Trophoblast cell (in vitro differentiated cells and primary cell): ENCODE data around the gene SLC37A1.

Experiments
- DNase-seq, 2 donors: peaks; one replicate each; pipeline ENCODE4 v3.0.0-alpha.2; 2016
- H2AFZ ChIP-seq: 2 replicates; pipeline ENCODE4 v1.6.1; 2013; ENCODE audit warnings: low read length, moderate library complexity, mild to moderate bottlenecking; ENCODE audit not compliant: insufficient read depth, poor library complexity
- H2AK5ac ChIP-seq: 2 replicates; pipeline ENCODE4 v1.6.1; 2013; ENCODE audit warnings: mild to moderate bottlenecking, low read length
- H2BK120ac ChIP-seq: 2 replicates; pipeline ENCODE4 v1.6.1; 2013; ENCODE audit warnings: low read length, mild to moderate bottlenecking, moderate library complexity; ENCODE audit not compliant: insufficient read depth, poor library complexity
- H2BK12ac ChIP-seq: 2 replicates; pipeline ENCODE4 v1.6.1; 2013; ENCODE audit warnings: mild to moderate bottlenecking, low read length, moderate library complexity
- H2BK5ac ChIP-seq: 2 replicates; pipeline ENCODE4 v1.6.1; 2013; ENCODE audit warnings: low read length, low read depth, moderate library complexity, mild to moderate bottlenecking; ENCODE audit not compliant: poor library complexity
- H3K14ac ChIP-seq: 2 replicates; pipeline ENCODE4 v1.6.1; 2013; ENCODE audit warnings: mild to moderate bottlenecking, low read length
- H3K18ac ChIP-seq: 2 replicates; pipeline ENCODE4 v1.6.1; 2013; ENCODE audit warnings: mild to moderate bottlenecking, low read length
- H3K23ac ChIP-seq: 2 replicates; pipeline ENCODE4 v1.6.1; 2013; ENCODE audit warnings: low read length
- H3K27ac ChIP-seq: 2 replicates; pipeline ENCODE4 v1.5.1; 2013; ENCODE audit warnings: low read depth, mild to moderate bottlenecking, inconsistent platforms, low read length, moderate library complexity
- H3K27me3 ChIP-seq: 2 replicates; pipeline ENCODE4 v1.6.1; 2013; ENCODE audit warnings: inconsistent platforms, mild to moderate bottlenecking, low read length, moderate library complexity; ENCODE audit not compliant: insufficient read depth
- H3K36me3 ChIP-seq, 2 experiments: 1 replicate in 1 of 2; 2 replicates in 1 of 2; pipeline ENCODE4 v1.6.1; 2013; ENCODE audit warnings: low read length in 2 of 2, mild to moderate bottlenecking in 2 of 2, moderate library complexity in 1 of 2; ENCODE audit not compliant: insufficient read depth in 2 of 2, control insufficient read depth in 1 of 2
- H3K4ac ChIP-seq: 2 replicates; pipeline ENCODE4 v1.6.1; 2013; ENCODE audit warnings: low read depth, mild to moderate bottlenecking, low read length, moderate library complexity
- H3K4me1 ChIP-seq, 2 experiments: 1 replicate in 1 of 2; 2 replicates in 1 of 2; pipeline ENCODE4 v1.6.1; 2013; ENCODE audit warnings: low read length in 2 of 2, mild to moderate bottlenecking in 2 of 2, moderate library complexity in 1 of 2; ENCODE audit not compliant: insufficient read depth in 2 of 2, control insufficient read depth in 1 of 2
- H3K4me2 ChIP-seq: 2 replicates; pipeline ENCODE4 v1.6.1; 2013; ENCODE audit warnings: inconsistent platforms, mild to moderate bottlenecking, low read length, moderate library complexity
- H3K4me3 ChIP-seq: 2 replicates; pipeline ENCODE4 v1.5.1; 2013; ENCODE audit warnings: mild to moderate bottlenecking, low read depth, low read length, inconsistent platforms
- H3K79me1 ChIP-seq: one replicate; pipeline ENCODE4 v1.6.1; 2013; ENCODE audit warnings: low read length
- H3K79me2 ChIP-seq: 2 replicates; pipeline ENCODE4 v1.6.1; 2013; ENCODE audit warnings: low read length, mild to moderate bottlenecking; ENCODE audit not compliant: control insufficient read depth, insufficient read depth, poor library complexity
- H3K9ac ChIP-seq: 2 replicates; pipeline ENCODE4 v1.6.1; 2013; ENCODE audit warnings: mild to moderate bottlenecking, low read length
- H3K9me3 ChIP-seq: 2 replicates; pipeline ENCODE4 v1.6.1; 2013; ENCODE audit warnings: low read depth, mild to moderate bottlenecking, control low read depth, inconsistent platforms, low read length; ENCODE audit not compliant: insufficient read depth
- H4K12ac ChIP-seq: 2 replicates; pipeline ENCODE4 v1.6.1; 2013; ENCODE audit warnings: low read depth, mild to moderate bottlenecking, low read length, moderate library complexity
- H4K8ac ChIP-seq: 2 replicates; pipeline ENCODE4 v1.6.1; 2013; ENCODE audit warnings: low read depth, mild to moderate bottlenecking, low read length, moderate library complexity
- H4K91ac ChIP-seq: one replicate; pipeline ENCODE4 v1.6.1; 2013; ENCODE audit warnings: low read depth, mild to moderate bottlenecking, low read length, moderate library complexity
- WGBS: extraction: QIAGEN DNeasy Blood & Tissue Kit; methylation state at CpG from one replicate; pipeline ENCODE4 v1.1.7; 2013; ENCODE audit warnings: missing lambda C conversion rate; ENCODE audit not compliant: insufficient read length, insufficient coverage; ENCODE audit errors: extremely low coverage; 5-methylcytosine and 5-hydroxymethylcytosine counted together

Gene SLC37A1

DNA sequence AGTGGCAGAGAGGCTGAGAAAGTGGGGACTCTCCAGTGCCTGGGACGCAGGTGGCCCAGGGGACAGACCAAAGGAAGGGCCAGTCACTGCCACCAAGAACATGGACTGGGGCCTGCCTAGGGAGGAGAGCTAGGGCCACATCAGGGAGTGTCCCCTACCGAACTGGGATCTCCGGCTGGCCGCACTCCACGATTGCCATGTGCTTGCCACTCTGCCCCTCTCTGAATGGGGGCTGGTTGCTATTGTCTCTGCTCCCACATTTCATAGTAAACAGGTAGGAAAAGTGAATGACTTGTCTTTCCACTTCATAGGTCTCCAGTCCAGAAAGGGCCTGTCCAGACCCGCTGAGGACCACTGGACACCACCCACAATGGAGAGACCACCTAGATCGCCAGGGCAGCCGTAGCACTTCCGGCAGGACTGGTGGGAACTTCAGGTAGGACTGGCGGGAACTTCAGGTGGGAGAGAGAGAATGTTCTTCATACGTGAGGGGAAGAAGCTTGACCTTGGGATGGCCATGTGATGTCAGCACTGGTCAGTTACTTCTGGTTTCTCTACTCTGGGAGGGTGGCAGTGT is 84.6 kb downstream of the SLC37A1 start:
- WGBS: no CpG with 5 or more reads among the region's 11 CpGs

DNA sequence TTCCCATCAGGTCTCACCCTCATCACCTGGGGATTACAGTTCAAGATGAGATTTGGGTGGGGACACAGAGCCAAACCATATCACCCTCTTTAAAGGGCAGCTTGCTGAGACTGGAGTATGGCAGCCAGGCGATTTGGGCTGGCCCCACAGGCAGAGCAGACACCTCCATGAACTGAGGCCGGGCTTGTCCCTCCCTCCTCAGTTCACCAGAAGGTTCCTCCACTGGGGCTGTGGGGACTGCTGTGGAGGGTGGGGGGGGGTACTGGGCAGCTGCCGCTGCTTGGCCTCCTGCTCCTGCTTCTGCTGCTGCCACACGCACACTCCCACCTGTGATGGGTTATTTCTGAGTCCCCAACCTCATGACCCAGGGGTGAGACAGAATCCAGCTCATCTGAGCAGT is 85.8 kb downstream of the SLC37A1 start:
- no peaks in the 10 kb centered on the region for H3K27me3 ChIP-seq
- no peaks in the 10 kb centered on the region for H3K79me2 ChIP-seq
- H3K14ac ChIP-seq: no peak overlapping the region
- no peak overlapping the region for H3K23ac ChIP-seq
- H3K4ac ChIP-seq: no peak overlapping the region
- H3K18ac ChIP-seq: no peak overlapping the region
- no CpG with 5 or more reads among the region's 4 CpGs for WGBS
- H4K8ac ChIP-seq: no peak overlapping the region
- no peaks in the 10 kb centered on the region for H3K4me1 ChIP-seq
- H3K27ac ChIP-seq: no peak overlapping the region
- H3K36me3 ChIP-seq: no peaks in the 10 kb centered on the region
- no peak overlapping the region for H4K91ac ChIP-seq
- no peak overlapping the region for H2BK120ac ChIP-seq
- H3K4me3 ChIP-seq: no peak overlapping the region
- H3K9ac ChIP-seq: no peak overlapping the region
- H2BK12ac ChIP-seq: no peak overlapping the region
- no peak overlapping the region for H2AFZ ChIP-seq
- DNase-seq: no peak
- no peak overlapping the region for H3K4me2 ChIP-seq
- no peak overlapping the region for H4K12ac ChIP-seq
- H2AK5ac ChIP-seq: no peak overlapping the region
- no peaks in the 10 kb centered on the region for H3K79me1 ChIP-seq
- H2BK5ac ChIP-seq: no peak overlapping the region
- H3K9me3 ChIP-seq: peaks cover 14% of the 10 kb centered on the region

More for the DNA sequence above, 84.6 kb downstream of the SLC37A1 start:
- no peak overlapping the region for H4K8ac ChIP-seq
- H3K79me2 ChIP-seq: no peaks in the 10 kb centered on the region
- H3K9me3 ChIP-seq: peaks cover 13% of the 10 kb centered on the region
- no peak overlapping the region for H2AFZ ChIP-seq
- H2AK5ac ChIP-seq: no peak overlapping the region
- no peaks in the 10 kb centered on the region for H3K4me1 ChIP-seq
- H3K4ac ChIP-seq: no peak overlapping the region
- H3K27me3 ChIP-seq: no peaks in the 10 kb centered on the region
- no peak overlapping the region for H2BK120ac ChIP-seq
- no peak overlapping the region for H3K18ac ChIP-seq
- no peak overlapping the region for H3K4me2 ChIP-seq
- no peak overlapping the region for H4K12ac ChIP-seq
- no peak overlapping the region for H3K4me3 ChIP-seq
- no peak overlapping the region for H3K27ac ChIP-seq
- no peak overlapping the region for H4K91ac ChIP-seq
- H3K14ac ChIP-seq: no peak overlapping the region
- H3K36me3 ChIP-seq: no peaks in the 10 kb centered on the region
- no peak overlapping the region for H3K9ac ChIP-seq
- H3K79me1 ChIP-seq: no peaks in the 10 kb centered on the region
- H2BK5ac ChIP-seq: no peak overlapping the region
- no peak overlapping the region for H3K23ac ChIP-seq
- DNase-seq: no peak
- no peak overlapping the region for H2BK12ac ChIP-seq

DNA sequence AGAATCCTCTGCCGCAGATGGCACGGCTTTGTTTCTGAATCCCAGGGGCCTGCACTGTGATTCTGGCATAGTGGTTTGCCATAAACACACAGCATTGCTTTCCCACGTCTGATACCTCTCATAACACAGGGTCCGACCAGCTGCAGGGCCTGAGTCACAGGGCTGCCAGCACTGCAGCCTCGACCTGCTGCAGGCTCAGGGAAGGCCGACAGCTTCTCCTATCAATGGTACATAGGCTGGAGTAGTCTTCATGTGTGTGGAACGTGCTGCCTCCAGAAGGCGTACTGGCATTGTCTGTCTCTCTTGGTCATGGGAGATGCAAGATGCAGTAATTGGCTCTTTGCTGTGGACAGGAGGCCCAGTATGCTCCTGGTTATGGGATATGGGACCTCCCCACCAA is 86.3 kb downstream of the SLC37A1 start:
- Histone ChIP-seq H2BK5ac (no peak overlapping the region), H4K8ac (no peak overlapping the region), H3K4me3 (no peak overlapping the region), H3K18ac (no peak overlapping the region), H4K12ac (no peak overlapping the region), H3K4me2 (no peak overlapping the region), H3K79me1 (no peaks in the 10 kb centered on the region), H3K36me3 (no peaks in the 10 kb centered on the region), H3K4me1 (no peaks in the 10 kb centered on the region), H2AFZ (no peak overlapping the region), H3K79me2 (no peaks in the 10 kb centered on the region), H2AK5ac (no peak overlapping the region), H3K27ac (no peak overlapping the region), H3K4ac (no peak overlapping the region), H3K9me3 (peaks cover 14% of the 10 kb centered on the region), H3K9ac (no peak overlapping the region), H3K14ac (no peak overlapping the region), H2BK120ac (no peak overlapping the region), H3K23ac (no peak overlapping the region), H3K27me3 (no peaks in the 10 kb centered on the region), H4K91ac (no peak overlapping the region), H2BK12ac (no peak overlapping the region)
- DNase-seq: no peak
- WGBS: no CpG with 5 or more reads among the region's 8 CpGs

- Histone ChIP-seq H2AFZ (no peak overlapping the region), H2BK120ac (no peak overlapping the region), H3K4me2 (no peak overlapping the region), H3K18ac (no peak overlapping the region), H3K4me1 (no peaks in the 10 kb centered on the region), H3K27ac (no peak overlapping the region), H3K79me1 (no peaks in the 10 kb centered on the region), H3K23ac (no peak overlapping the region), H3K14ac (no peak overlapping the region), H3K36me3 (no peaks in the 10 kb centered on the region), H2AK5ac (no peak overlapping the region), H3K79me2 (no peaks in the 10 kb centered on the region), H3K4ac (no peak overlapping the region), H4K91ac (no peak overlapping the region), H2BK5ac (no peak overlapping the region), H4K12ac (no peak overlapping the region), H3K4me3 (no peak overlapping the region), H2BK12ac (no peak overlapping the region), H3K27me3 (no peaks in the 10 kb centered on the region), H3K9me3 (peaks cover 13% of the 10 kb centered on the region), H3K9ac (no peak overlapping the region), H4K8ac (no peak overlapping the region)
- WGBS: no CpG with 5 or more reads among the region's 4 CpGs
- DNase-seq: no peak
Observed at GRCh38 chr21:42601656-42602055, 88.0 kb downstream of the SLC37A1 start.
